Glutamatergic neuron (in vitro differentiated cells): ENCODE data around the gene AFAP1L2. TPM values are rescaled to one million over a fixed set of nuclear protein-coding genes. Genes with fewer than 3 reads are reported as not detected.

Experiments
- DNase-seq: peaks from one replicate; pipeline ENCODE4 v3.0.0; 2022
- H3K27ac Mint-ChIP-seq: one replicate; pipeline ENCODE4 v1.8.0; 2020; ENCODE audit warnings: mild to moderate bottlenecking, mixed read lengths, inconsistent platforms; ENCODE audit not compliant: unreplicated experiment
- H3K27me3 Mint-ChIP-seq: one replicate; pipeline ENCODE4 v1.8.0; 2020; ENCODE audit warnings: mild to moderate bottlenecking, moderate library complexity, mixed read lengths, inconsistent platforms; ENCODE audit not compliant: unreplicated experiment
- H3K36me3 Mint-ChIP-seq: one replicate; pipeline ENCODE4 v1.8.0; 2020; ENCODE audit warnings: mild to moderate bottlenecking, mixed read lengths, inconsistent platforms; ENCODE audit not compliant: unreplicated experiment
- H3K4me1 Mint-ChIP-seq: one replicate; pipeline ENCODE4 v1.8.0; 2020; ENCODE audit warnings: mild to moderate bottlenecking, low read depth, mixed read lengths, inconsistent platforms; ENCODE audit not compliant: unreplicated experiment
- H3K4me3 Mint-ChIP-seq: one replicate; pipeline ENCODE4 v1.8.0; 2020; ENCODE audit warnings: mild to moderate bottlenecking, mixed read lengths, inconsistent platforms; ENCODE audit not compliant: unreplicated experiment
- H3K9me3 Mint-ChIP-seq: one replicate; pipeline ENCODE4 v1.8.0; 2020; ENCODE audit warnings: mild to moderate bottlenecking, moderate library complexity, mixed read lengths, inconsistent platforms; ENCODE audit not compliant: unreplicated experiment
- total RNA-seq: library from RNA; stranded (reverse); fragmentation: NEBNext Ultra II Directional; extraction: Animal tissue kit (Norgen Biotek cat#: 25700); gene quantifications from one replicate; pipeline ENCODE4 v1.2.1, GENCODE V29; 2021; ENCODE audit not compliant: unreplicated experiment
- TF ChIP-seq, protein P1 (sequence below): fragments of 200-600 bp; sonication (generic); IDR thresholded peaks from one replicate; pipeline ENCODE4 v1.5.0; 2021; ENCODE audit not compliant: partially characterized antibody, unreplicated experiment

Gene AFAP1L2
- total RNA-seq, 1 donor from 2014 or later, result 1.9 TPM

DNA sequence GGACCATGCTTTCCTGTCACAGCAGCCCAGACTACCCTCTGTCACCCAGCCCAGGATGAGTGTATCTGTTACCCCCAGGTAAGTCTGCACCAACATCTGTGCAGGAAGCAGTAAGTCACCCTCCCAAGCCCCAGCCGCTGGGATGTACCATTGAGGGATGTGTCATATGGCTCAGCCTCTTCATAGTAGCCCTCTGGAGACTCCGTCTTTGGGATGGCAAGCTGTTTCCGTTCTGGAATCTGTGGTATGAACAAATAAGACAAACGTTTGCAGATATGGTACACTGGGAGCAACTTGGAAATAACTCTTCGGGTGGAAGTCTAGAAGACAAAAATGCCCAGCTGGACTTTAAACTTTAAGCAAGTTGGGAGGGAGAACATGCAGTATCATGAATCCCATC, 81.3 kb downstream of the AFAP1L2 start:
- no peaks in the 10 kb centered on the region for H3K36me3 Mint-ChIP-seq
- no peaks in the 10 kb centered on the region for H3K9me3 Mint-ChIP-seq
- H3K27me3 Mint-ChIP-seq, result peaks cover 8% of the 10 kb centered on the region
- H3K4me3 Mint-ChIP-seq, result no peak overlapping the region
- H3K4me1 Mint-ChIP-seq, result no peaks in the 10 kb centered on the region
- no peak overlapping the region for H3K27ac Mint-ChIP-seq
- no peak for DNase-seq
- TF ChIP-seq, protein P1, sequence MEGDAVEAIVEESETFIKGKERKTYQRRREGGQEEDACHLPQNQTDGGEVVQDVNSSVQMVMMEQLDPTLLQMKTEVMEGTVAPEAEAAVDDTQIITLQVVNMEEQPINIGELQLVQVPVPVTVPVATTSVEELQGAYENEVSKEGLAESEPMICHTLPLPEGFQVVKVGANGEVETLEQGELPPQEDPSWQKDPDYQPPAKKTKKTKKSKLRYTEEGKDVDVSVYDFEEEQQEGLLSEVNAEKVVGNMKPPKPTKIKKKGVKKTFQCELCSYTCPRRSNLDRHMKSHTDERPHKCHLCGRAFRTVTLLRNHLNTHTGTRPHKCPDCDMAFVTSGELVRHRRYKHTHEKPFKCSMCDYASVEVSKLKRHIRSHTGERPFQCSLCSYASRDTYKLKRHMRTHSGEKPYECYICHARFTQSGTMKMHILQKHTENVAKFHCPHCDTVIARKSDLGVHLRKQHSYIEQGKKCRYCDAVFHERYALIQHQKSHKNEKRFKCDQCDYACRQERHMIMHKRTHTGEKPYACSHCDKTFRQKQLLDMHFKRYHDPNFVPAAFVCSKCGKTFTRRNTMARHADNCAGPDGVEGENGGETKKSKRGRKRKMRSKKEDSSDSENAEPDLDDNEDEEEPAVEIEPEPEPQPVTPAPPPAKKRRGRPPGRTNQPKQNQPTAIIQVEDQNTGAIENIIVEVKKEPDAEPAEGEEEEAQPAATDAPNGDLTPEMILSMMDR, result no peak

DNA sequence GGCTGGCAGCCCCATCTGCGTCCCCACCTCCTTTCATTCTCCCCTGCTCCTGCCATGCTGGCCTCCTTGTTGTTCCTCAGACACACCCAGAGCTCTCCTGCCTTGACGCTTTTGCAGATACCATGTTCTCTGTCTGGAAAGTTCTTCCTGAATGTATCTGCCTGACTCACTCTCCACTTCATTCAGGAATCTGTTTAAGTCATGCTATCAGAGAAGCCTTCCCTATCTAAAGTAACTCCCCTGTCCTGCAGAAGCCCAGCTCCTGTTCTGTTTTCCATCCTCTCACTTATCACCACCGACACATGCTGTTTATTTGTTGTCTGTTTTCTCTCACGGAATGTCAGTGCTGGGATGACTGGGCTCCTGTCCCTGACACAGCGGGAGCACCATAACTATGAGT, 82.0 kb downstream of the AFAP1L2 start:
- Mint-ChIP-seq H3K27ac (no peak overlapping the region), H3K36me3 (no peaks in the 10 kb centered on the region), H3K9me3 (no peaks in the 10 kb centered on the region), H3K27me3 (peaks cover 8% of the 10 kb centered on the region), H3K4me1 (no peaks in the 10 kb centered on the region), H3K4me3 (no peak overlapping the region)
- TF ChIP-seq, protein P1, result no peak
- DNase-seq, result no peak

DNA sequence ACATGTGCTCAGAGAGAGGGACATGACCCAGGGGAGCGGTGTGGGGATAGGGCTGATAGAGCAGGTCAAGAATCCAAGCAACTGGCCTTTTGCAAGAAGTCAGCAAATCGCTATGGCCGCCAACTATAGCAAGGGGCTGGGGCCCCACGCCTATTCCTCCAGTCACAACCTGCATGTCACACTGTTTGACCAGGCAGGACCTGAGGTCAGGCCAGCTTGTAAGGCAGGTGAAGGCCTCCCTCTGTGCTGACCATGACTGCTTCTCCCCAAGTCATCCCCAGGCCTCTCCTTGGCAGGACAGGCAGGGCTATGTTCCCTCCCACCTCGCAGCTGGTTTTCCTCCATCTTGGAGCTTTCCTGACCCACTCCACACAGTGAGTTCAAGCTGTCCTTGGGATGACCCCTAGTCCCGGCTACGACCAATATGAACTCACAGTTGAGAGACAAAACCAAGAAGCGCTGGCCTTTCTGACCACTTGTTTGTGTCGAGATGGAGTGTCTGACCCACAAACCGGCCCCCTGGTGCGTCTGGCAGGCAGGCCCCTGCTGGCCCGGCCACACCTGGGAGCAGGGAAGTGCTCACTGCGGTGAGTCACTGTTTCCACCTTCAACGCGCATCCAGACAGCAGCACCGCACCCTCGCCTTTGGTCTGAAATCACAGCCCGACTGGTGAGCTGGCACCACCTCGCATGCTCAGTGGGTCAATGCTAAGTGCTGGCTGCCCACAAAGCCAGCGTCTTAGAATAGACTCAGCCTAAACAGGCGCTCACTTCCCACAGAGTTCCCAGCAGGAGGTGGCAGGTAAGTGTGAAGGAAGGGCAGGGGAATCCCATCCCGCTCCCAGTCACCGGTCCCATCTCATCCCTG, 83.8 kb downstream of the AFAP1L2 start:
- DNase-seq, result no peak
- TF ChIP-seq, protein P1, result no peak
- peaks cover 5% of the 10 kb centered on the region for H3K4me1 Mint-ChIP-seq
- H3K4me3 Mint-ChIP-seq, result no peak overlapping the region
- H3K36me3 Mint-ChIP-seq, result no peaks in the 10 kb centered on the region
- H3K27ac Mint-ChIP-seq, result no peak overlapping the region
- peaks cover 8% of the 10 kb centered on the region for H3K27me3 Mint-ChIP-seq
- no peaks in the 10 kb centered on the region for H3K9me3 Mint-ChIP-seq

DNA sequence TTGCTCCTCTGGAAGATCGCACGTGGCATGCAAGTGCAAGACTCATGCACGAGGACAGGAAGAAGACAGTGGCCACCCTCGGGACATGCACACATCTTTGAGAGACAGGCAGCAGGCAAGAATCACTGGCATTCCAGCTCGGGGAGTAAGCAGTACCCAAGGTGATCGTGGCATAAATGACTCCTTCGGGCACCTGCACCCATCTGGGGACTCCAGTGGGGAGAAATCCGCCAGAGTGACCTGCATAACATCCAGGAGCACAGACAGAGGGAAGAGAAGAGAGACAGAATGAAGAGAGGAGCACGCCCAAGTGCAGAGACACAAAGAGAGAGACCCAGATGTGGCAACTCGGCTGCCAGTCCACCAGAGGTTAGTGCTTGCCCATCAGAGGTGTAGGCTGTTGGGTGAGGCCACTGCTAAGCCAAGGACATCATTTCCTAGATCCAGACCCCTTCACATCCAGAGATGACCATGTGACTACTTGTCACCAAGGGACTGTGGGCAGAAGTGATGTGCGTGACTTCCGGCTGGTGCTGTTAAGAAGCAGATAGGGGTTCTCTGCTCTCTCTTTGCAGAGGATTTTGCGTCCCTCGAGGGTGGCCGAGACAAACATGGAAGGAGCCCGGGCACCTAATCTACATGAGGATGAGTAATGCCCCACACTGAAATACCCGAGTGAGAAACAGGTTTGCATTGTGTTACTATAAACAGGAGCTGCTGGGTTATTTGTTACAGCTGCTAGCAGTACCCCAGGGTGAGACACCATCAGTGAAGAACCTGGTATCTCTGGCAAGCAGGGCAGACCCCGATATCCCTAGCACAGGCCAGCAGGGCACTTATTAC, 84.7 kb downstream of the AFAP1L2 start:
- Mint-ChIP-seq H3K9me3 (no peaks in the 10 kb centered on the region), H3K4me1 (peaks cover 5% of the 10 kb centered on the region), H3K4me3 (no peak overlapping the region), H3K27ac (no peak overlapping the region), H3K36me3 (no peaks in the 10 kb centered on the region), H3K27me3 (peaks cover 8% of the 10 kb centered on the region)
- no peak for DNase-seq
- TF ChIP-seq, protein P1, result no peak
